ENCODE measurements around the gene SP100.

DNA sequence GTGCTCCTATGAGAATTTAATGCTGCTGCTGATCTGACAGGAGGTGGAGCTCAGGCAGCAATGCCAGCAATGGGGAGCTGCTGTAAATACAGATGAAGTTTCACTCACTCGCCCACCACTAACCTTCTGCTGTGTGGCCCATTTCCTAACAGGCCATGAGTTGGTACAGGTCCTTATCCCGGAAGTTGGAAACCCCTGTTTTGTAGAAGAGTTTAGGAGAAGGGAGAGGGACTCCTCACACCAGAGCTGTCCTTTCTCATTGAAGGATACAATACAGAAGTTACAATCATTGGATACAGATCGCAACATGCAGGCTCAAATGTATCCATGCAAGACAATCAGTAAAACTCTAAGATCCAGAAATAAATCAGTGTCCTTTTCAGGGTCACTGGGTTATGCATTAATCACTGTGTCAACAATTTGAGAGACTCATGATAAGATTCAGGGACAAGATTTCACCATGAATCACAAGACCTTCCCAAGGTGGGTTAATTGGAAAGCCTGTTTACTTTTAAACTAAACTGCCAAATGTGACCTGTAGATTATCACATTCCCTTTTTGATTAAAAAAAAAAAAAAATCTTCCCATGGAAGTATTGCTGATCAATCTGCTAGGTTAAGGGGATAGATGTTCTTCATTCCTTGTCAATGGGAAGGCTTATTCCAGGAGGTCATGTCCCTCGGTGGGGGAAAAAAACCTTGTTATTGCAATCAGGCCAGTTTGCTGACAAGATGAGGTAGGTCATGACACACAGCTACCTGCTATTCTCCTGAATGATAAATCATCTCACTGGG is 97.2 kb downstream of the SP100 start:
- TF ChIP-seq, protein P1, sequence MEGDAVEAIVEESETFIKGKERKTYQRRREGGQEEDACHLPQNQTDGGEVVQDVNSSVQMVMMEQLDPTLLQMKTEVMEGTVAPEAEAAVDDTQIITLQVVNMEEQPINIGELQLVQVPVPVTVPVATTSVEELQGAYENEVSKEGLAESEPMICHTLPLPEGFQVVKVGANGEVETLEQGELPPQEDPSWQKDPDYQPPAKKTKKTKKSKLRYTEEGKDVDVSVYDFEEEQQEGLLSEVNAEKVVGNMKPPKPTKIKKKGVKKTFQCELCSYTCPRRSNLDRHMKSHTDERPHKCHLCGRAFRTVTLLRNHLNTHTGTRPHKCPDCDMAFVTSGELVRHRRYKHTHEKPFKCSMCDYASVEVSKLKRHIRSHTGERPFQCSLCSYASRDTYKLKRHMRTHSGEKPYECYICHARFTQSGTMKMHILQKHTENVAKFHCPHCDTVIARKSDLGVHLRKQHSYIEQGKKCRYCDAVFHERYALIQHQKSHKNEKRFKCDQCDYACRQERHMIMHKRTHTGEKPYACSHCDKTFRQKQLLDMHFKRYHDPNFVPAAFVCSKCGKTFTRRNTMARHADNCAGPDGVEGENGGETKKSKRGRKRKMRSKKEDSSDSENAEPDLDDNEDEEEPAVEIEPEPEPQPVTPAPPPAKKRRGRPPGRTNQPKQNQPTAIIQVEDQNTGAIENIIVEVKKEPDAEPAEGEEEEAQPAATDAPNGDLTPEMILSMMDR (IDR thresholded peaks at IDR 0.05; ENCODE audit: insufficient read depth, low read depth, low read length) = no peak
- no peak for TF ChIP-seq EZH2 (IDR thresholded peaks at IDR 0.05; ENCODE audit: insufficient read depth, low read length)

Data from astrocyte (in vitro differentiated cells and primary cell).